Measurements from ENCODE around the gene DNAH14. TPM values are rescaled to one million over a fixed set of nuclear protein-coding genes. Genes with fewer than 3 reads are reported as not detected.
"Not testable (repeated sequence)": the region's sequence is repeated elsewhere in the genome, so short reads cannot be mapped to it uniquely, and the experiment has no call there.

DNAH14 gene
- total RNA-seq, 1 donor from 2014 or later: 21.6 TPM

- TF ChIP-seq, protein P1, sequence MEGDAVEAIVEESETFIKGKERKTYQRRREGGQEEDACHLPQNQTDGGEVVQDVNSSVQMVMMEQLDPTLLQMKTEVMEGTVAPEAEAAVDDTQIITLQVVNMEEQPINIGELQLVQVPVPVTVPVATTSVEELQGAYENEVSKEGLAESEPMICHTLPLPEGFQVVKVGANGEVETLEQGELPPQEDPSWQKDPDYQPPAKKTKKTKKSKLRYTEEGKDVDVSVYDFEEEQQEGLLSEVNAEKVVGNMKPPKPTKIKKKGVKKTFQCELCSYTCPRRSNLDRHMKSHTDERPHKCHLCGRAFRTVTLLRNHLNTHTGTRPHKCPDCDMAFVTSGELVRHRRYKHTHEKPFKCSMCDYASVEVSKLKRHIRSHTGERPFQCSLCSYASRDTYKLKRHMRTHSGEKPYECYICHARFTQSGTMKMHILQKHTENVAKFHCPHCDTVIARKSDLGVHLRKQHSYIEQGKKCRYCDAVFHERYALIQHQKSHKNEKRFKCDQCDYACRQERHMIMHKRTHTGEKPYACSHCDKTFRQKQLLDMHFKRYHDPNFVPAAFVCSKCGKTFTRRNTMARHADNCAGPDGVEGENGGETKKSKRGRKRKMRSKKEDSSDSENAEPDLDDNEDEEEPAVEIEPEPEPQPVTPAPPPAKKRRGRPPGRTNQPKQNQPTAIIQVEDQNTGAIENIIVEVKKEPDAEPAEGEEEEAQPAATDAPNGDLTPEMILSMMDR (IDR thresholded peaks at IDR 0.05; ENCODE audit: unreplicated experiment): no peak
- H3K9me3 Mint-ChIP-seq (ENCODE audit: unreplicated experiment): peaks cover 13% of the 10 kb centered on the region
- H3K27ac Mint-ChIP-seq (ENCODE audit: unreplicated experiment): no peak overlapping the region
- peaks cover 3% of the 10 kb centered on the region for H3K27me3 Mint-ChIP-seq (ENCODE audit: unreplicated experiment)
- no peak for DNase-seq (ENCODE audit: low spot score)
- peaks cover 14% of the 10 kb centered on the region for H3K4me1 Mint-ChIP-seq (ENCODE audit: unreplicated experiment)
- H3K36me3 Mint-ChIP-seq (ENCODE audit: low read depth, unreplicated experiment): peaks cover 12% of the 10 kb centered on the region
- no peak overlapping the region for H3K4me3 Mint-ChIP-seq (ENCODE audit: unreplicated experiment)
These were observed 46.4 kb upstream of the DNAH14 start for GRCh38 chr1:224883091-224883490.

GRCh38 chr1:224884361-224884801, 45.1 kb upstream of the DNAH14 start:
- H3K36me3 Mint-ChIP-seq (ENCODE audit: low read depth, unreplicated experiment): peaks cover 12% of the 10 kb centered on the region
- peaks cover 14% of the 10 kb centered on the region for H3K4me1 Mint-ChIP-seq (ENCODE audit: unreplicated experiment)
- H3K4me3 Mint-ChIP-seq (ENCODE audit: unreplicated experiment): no peak overlapping the region
- peaks cover 3% of the 10 kb centered on the region for H3K27me3 Mint-ChIP-seq (ENCODE audit: unreplicated experiment)
- DNase-seq (ENCODE audit: low spot score): no peak
- peaks cover 13% of the 10 kb centered on the region for H3K9me3 Mint-ChIP-seq (ENCODE audit: unreplicated experiment)
- TF ChIP-seq, protein P1 (IDR thresholded peaks at IDR 0.05; ENCODE audit: unreplicated experiment): no peak
- no peak overlapping the region for H3K27ac Mint-ChIP-seq (ENCODE audit: unreplicated experiment)

DNA sequence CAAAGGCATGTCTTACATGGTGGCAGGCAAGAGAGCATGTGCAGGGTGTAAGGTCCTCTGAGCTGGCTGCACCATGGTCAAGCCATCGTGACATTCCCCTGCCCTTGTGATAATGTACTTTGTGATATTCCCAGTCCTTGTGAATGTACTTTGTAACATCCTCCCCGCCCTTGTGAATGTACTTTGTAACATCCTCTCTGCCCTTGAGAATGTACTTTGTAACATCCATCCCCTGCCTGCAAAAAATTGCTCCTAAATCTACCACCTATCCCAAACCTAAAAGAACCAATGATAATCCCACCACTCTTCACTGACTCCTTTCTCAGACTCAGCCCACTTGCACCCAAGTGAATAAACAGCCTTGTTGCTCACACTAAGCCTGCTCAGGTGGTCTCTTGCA, 44.1 kb upstream of the DNAH14 start:
- Mint-ChIP-seq H3K9me3 (ENCODE audit: unreplicated experiment) (peaks cover 13% of the 10 kb centered on the region), H3K36me3 (ENCODE audit: low read depth, unreplicated experiment) (peaks cover 12% of the 10 kb centered on the region), H3K4me1 (ENCODE audit: unreplicated experiment) (peaks cover 14% of the 10 kb centered on the region)
- H3K27me3 Mint-ChIP-seq (ENCODE audit: unreplicated experiment); DNase-seq (ENCODE audit: low spot score); H3K4me3 Mint-ChIP-seq (ENCODE audit: unreplicated experiment); H3K27ac Mint-ChIP-seq (ENCODE audit: unreplicated experiment): not testable (repeated sequence)

DNA sequence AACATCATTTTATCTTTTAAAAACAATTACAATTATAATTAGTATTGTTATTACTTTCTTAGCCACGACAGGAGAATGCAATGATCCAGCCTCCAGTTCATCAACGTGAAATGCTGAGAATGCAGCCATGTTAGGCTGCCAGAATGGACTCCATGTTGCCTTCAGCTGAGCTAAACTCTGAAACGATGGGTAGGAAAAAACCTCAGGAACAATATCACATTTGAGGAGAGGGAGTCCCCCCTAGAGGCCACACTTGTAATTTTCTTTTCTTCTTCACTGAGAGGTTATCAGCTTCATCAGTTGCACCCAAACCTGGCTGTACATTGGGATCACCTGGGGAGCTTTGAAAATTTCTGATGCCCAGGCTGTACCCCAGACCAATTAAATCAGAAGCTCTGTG, 34.6 kb upstream of the DNAH14 start:
- H3K9me3 Mint-ChIP-seq (ENCODE audit: unreplicated experiment): no peaks in the 10 kb centered on the region
- peaks cover 4% of the 10 kb centered on the region for H3K36me3 Mint-ChIP-seq (ENCODE audit: low read depth, unreplicated experiment)
- H3K27ac Mint-ChIP-seq (ENCODE audit: unreplicated experiment): no peak overlapping the region
- H3K4me3 Mint-ChIP-seq (ENCODE audit: unreplicated experiment): no peak overlapping the region
- H3K27me3 Mint-ChIP-seq (ENCODE audit: unreplicated experiment): no peaks in the 10 kb centered on the region
- TF ChIP-seq, protein P1 (IDR thresholded peaks at IDR 0.05; ENCODE audit: unreplicated experiment): no peak
- H3K4me1 Mint-ChIP-seq (ENCODE audit: unreplicated experiment): no peaks in the 10 kb centered on the region
- DNase-seq (ENCODE audit: low spot score): no peak

GRCh38 chr1:224896130-224896781, 33.2 kb upstream of the DNAH14 start:
- no peak overlapping the region for H3K27ac Mint-ChIP-seq (ENCODE audit: unreplicated experiment)
- TF ChIP-seq, protein P1 (IDR thresholded peaks at IDR 0.05; ENCODE audit: unreplicated experiment): no peak
- no peaks in the 10 kb centered on the region for H3K9me3 Mint-ChIP-seq (ENCODE audit: unreplicated experiment)
- no peak for DNase-seq (ENCODE audit: low spot score)
- peaks cover 4% of the 10 kb centered on the region for H3K36me3 Mint-ChIP-seq (ENCODE audit: low read depth, unreplicated experiment)
- H3K4me3 Mint-ChIP-seq (ENCODE audit: unreplicated experiment): no peak overlapping the region
- H3K27me3 Mint-ChIP-seq (ENCODE audit: unreplicated experiment): peaks cover under 1% of the 10 kb centered on the region
- no peaks in the 10 kb centered on the region for H3K4me1 Mint-ChIP-seq (ENCODE audit: unreplicated experiment)
